ENCODE measurements around the gene TAAR1.
"Not testable (repeated sequence)": the region's sequence is repeated elsewhere in the genome, so short reads cannot be mapped to it uniquely, and the experiment has no call there.

- not testable (repeated sequence) for TF ChIP-seq CTCF (optimal IDR thresholded peaks at IDR 0.05 in 1 of 3, IDR thresholded peaks at IDR 0.05 in 1 of 3, conservative IDR thresholded peaks at IDR 0.05 in 1 of 3; ENCODE audit: extremely low read depth in 1 of 3, insufficient read depth in 2 of 3, low read length in 3 of 3); EZH2 (IDR thresholded peaks at IDR 0.05; ENCODE audit: low read length)
Observed at GRCh38 chr6:132600900-132601299, 58.1 kb downstream of the TAAR1 start.
